GM19467 (cell line): ENCODE results near the gene DTNB.
A peak's percentile ranks its signal among the peaks of the same experiment; 100 is the strongest.

Source experiments
- ATAC-seq: cut with Tn5 transposase; IDR thresholded peaks from one replicate; pipeline ENCODE4 v1.9.1; 2021; ENCODE audit warnings: mild to moderate bottlenecking, moderate library complexity; ENCODE audit not compliant: unreplicated experiment

DTNB gene

DNA sequence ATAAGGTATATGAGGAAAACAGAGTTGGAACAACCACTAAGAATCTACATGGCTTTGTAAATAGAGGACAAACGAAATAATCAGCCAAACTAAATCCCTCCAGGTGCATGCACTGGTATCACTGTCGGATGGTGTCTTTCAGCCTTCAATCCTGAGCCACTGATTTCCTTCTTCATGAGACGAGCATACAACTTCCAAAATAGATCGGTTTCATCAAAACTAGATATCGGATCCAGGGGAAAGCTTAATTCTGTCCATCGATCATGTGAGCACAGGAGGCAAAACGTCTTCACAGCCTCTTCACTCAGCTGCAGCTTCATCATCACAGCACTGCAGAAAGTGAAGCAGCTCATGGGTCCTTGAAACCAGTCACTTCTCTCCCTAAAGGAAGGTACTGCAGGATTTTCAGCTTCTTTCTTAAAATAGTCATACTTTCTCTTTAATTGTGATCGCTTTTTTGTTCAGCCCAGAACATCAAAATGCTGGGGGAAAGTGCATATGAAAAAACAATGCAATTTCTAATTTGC, 80.5 kb downstream of the DTNB start:
- ATAC-seq, result no peak

DNA sequence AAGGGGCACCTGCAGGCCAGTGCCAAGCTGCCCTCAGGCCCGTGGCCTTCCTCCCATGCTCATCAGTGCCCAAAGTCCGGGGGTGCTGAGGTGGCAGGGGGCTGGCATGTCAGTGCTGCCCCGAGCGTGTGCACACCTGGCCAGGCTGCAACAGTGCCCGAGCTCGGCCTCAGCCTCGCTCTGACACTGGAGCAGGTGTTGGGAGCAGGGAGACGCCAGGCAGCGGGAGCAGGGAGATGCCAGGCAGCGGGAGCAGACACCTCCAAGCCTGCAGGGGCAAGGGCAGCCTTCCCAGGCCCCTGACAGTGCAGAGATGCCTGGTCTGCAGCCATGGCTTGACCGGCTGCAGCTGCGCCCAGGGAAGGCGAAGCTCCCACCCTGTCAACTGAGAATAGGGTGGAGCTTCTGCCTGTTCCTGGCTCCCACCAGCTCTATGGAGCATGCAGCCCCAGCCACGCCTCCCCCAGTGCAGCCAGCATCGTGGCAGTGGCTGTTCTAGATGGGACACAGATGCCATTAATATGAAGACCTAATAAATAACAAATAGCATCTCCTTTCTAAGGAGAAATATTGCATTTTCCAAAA, 82.4 kb downstream of the DTNB start:
- ATAC-seq, result no peak

DNA sequence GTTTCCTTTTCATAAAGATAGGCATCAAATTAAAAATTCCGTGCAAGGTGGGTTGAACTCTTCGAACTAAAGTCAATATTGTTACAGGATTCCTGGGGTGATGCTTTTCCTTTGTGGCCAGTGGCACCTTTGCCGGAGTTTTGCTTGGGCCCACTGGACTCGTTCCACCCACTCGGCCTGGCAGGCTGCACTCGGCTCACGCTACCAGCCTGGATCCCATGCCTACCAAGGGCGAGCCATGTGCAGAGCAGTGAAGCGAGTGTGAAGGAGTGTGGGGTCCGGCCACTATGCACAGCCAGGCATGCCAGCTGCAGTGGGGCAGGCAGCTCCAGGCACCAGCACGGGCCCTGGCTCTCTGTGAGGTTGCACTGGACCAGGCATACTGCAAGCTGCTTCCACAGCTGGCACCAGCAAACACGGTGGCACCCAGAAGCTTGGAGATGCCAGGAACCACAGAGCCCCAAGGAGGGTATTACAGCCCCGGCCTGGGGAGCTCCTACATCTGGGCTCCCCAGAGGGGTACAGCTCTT, 83.6 kb downstream of the DTNB start:
- no peak for ATAC-seq

DNA sequence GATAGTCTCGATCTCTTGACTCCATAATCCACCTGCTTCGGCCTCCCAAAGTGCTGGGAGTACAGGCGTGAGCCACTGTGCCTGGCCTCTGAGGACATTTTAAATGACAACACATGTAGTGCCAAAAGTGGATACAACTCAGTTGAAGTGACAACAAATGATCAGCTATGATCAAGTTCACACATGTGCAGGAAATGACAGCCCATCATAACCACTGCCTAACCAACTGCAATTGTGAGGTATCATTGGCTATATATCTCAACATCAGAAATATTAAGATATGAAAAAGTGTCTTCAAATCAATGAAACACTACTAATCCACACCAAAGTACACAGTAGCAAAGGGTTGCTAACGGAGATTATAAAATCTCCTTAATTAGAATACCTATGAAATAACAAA, 84.8 kb downstream of the DTNB start:
- no peak for ATAC-seq

DNA sequence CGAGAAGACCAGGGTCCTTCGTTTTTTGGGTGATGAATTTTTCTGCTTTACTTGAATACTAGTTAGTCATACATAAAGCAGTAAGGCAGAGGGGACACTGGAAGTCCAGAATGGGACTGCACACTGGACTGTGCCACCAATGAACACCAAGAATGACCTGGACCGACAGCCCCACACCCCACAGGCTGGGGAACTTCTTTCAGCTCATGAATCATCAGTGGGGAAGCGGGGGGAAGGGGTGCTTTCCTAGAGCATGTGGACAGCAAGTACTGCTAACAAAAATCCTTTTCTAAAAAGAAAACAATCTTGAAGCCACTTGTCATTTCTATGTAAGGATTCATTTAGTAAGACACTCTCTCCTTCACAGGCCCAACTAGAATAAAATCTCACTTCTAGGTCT, 86.0 kb downstream of the DTNB start:
- ATAC-seq, result no peak

DNA sequence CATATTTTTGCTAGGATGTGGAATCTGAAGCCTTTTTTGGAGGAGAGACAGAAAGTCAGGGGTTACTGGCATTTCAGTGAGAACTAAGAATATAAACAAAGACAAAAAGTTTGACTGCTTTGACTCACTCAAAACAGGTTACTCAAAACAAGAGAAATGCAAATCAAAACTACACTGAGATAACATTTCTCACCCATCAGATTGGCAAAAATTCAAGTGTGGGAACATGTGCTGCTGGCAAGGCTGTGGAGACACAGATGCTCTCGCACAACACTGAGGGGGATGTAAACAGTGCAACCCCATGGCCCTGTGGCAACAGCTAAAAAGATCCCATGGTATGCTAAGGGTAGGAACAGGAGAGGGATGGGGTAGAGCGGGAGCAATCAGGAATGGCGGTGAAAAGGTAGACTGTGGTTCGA, 86.6 kb downstream of the DTNB start:
- ATAC-seq, result peak; percentile 61

DNA sequence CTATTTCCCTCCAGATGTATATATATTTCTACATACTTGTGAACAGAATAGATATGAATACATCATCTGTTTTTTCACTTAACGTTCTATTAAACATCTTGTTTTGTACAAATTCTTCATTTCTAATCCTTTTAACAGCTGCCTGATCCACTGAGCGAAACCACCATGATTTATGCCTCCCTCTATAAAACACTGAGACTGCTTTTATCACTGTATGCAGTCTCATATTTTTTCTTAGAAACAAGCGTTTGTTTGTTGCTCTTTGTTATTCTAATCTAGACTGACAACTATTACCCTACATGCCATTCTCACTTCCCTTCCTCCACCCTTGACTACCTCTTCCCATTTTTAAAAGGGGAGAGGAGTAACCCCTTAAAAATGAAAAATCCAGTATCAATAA, 88.2 kb downstream of the DTNB start:
- ATAC-seq, result no peak

DNA sequence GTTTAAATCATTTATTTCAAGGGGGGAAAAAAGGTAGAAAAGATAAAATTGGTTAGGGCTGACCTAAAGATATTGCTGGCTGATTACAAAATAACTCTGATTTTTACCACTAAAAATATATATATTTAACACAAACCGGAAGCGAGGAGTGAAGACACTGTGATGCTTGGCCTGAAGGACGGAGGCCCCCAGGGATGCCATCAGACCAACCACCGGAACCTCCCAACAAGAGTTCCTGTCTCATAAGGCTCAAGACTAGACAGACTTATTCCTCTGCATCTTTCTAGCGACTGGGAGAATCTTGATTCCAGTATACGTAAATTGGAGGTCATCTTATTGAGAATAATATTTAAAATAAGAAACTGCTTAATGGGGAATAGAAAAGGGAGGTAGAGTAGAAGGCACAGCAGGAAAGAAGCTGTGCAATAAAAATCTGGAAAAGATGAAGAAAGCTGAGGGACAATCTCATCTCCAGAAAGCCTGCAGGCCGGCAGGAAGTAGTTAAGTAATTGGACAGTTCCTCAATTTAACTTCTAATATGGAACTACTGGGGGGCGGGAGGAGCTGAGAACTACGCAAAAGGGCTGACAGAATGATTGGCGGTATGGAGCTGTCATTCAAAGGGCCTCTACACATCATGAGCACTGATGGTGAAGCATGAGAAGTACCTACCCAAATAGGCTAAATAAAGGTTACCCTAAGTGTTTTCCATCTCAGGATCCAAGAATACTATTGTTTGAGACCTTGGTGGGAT, 91.1 kb downstream of the DTNB start:
- ATAC-seq, result no peak

DNA sequence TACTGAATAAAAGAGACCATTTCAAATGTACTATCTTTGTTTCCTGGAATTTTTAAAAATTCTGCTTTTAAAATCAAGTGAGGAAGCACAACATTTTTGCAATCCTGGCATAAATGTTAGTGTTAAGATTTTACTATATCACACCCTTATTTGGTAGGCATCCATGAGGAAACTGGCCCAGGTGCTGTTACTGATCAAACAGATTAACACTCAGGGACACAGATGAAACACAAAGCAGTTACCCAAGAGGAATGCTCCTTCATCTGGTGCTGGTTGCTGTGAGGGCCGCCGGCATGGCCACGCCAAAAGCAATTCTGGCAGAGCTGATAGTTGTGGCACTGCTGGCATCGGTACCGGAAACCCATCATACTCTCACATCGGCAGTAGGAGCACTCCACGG, 96.8 kb downstream of the DTNB start:
- no peak for ATAC-seq

DNA sequence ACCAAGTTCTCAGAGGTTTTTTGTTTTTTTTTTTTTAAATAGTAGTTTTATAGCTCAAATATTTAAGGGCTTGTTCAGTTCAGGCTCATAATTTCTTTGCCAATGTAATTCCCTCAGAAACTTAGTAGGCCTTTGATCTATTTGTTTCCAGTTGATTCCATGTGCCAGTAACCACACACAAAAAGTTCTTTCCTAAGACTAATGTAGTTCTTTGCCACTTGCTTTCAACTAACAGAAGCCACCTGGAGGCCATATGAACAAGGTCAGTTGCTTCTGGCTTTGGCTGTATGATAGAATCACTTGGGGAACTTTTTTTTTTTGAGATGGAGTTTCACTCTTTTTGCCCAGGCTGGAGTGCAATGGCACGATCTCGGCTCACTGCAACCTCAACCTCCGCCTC, 100.7 kb downstream of the DTNB start:
- no peak for ATAC-seq

DNA sequence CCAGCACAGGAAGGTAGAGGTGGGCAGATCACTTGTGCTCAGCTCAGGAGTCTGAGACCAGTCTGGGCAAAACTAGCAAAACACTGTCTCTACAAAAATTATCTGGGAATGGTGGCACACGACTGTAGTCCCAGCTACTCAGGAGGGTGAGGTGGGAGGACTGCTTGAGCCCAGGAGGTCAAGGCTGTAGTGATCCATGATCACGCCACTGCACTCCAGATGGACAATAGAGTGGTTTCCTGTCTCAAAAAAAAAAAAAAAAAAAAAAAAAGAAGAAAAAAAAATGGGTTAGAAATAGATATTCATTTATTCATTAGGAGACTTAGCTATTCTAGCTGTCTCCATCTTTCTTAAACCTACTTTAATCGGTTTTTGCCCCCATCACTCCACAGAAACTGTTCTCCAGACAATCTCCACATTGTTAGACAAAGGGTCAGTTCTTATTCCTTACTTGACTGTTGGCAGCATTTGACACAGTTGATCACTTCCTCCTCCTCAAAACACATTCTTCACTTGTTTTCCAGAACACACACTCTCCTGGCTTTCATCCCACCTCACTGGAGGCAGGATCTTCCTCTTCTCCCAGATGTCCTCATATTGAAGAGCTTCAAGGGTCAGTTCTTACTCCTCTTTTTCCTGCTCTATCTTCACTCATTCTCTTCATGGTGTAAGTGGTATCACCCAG, 103.1 kb downstream of the DTNB start:
- no peak for ATAC-seq

DNA sequence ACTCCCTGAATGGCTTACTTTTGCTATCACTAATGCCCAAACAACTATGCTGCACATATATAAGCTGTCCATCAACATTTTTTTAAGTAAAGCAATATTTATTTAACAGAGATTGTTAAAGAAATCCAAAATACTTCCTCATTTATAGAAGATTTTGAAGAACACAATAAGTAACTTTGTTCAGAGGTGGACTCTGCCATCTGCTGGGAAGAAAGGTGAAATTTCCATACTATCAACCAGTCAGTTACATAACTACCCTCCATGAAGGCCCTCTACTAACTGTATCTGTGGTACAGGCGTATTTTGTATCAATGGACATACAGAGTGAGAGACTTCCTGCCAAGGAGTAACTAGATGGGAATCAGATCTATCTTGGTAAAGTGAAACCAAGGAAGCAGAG, 106.0 kb downstream of the DTNB start:
- no peak for ATAC-seq

DNA sequence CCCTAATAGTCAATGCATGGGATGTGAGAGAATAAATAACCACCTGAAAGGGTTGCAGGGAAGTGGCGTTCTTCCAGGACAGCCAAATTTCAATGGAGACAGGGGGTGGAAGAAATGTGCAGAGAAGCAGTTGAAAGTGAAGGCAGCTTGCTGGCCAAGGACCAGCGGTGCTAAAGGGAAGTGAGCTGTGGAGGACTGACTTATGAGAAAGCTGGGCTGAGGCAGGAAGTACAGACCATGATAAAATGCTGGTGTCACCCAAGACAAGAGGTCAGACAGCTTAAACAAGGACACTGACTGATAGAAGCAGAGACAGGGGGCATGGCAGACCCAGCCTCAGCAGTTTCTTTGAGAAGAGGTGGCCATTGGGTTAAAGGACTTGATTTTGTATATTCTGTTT, 106.7 kb downstream of the DTNB start:
- ATAC-seq, result peak; percentile 75

DNA sequence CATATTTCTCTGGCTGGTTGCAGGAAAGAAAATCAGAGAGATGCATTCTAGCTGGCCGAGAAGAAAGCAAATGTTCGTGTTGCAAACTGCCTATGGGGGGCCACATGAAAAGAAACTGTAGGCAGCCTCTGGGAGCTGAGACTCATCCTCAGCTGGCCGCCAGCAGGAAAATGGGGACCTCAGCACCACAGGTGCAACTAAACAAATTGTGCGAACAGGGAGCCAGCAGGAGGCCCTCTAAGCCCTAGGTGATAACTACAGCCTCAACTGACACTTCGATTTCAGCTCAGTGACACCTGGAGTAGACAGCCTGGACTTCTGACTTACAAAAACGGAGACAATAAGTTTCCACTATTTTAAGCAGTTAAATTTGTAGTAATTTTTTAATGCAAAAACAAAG, 107.3 kb downstream of the DTNB start:
- ATAC-seq, result no peak

DNA sequence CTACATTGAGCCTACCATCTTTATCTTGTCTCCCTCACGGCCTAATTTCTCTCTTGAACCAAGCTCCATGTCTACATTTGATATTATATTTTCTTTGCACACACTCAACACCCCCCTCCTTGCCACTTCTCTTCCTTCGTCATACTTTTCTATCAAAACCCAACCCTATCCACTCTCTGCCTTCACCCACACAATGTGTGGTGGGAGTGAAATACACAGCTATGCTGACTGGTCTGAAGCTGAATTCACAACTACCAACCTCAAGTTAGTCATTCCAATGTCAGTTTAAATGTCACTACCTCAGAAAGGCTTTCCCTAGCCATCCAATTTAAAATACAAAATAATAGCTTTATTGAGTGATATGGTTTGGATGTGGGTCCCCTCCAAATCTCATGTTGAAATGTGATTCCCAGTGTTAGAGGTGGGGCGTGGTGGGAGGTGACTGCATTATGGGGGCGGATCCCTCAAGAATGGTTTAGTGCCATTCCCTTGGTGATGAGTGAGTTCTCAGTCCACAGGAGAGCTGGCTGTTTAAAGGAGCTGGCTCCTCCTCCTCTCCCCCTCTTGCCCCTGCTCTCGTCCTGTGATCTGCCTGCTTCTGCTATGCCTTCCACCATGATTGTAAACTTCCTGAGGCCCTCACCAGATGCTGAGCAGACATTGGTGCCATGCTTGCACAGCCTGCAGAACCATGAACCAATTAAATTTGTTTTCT, 112.1 kb downstream of the DTNB start:
- ATAC-seq, result no peak

DNA sequence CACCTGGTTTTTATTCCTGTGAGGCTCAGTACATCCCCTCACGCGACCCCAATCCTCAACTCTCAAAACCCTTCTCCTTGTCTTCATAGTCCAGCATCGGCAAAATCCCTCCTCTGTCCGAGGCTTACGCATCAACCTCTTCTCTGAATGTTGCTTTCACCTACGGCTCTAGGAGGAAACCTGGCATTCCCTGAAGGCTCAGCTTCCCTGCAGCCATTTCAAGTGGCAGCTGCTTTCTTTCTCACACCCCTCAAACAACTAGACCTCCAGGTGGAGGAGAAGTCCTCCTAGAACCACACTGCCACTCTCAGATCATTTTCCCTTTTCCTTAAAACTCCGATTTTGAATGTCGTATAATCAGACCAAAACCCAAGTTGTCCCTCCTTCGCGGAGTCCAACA, 114.2 kb downstream of the DTNB start:
- no peak for ATAC-seq

DNA sequence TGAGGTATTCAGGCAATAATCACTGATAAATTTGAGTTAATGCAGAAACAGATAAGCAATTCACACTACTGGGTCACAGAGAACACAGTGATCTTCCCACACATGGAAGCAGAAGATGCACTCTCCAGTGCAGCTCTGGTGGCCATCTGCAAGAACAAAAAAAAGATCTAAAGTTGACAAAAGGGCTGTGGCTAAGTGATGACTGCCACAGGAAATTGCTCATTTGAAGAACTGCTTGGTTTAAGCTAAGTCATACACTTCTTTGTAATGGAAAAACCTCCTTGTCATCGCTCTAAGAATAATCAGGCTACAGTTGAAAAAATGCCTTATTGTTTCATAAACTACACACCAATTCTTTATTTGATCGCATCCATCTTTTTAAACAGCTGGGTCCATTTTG, 115.1 kb downstream of the DTNB start:
- no peak for ATAC-seq

DNA sequence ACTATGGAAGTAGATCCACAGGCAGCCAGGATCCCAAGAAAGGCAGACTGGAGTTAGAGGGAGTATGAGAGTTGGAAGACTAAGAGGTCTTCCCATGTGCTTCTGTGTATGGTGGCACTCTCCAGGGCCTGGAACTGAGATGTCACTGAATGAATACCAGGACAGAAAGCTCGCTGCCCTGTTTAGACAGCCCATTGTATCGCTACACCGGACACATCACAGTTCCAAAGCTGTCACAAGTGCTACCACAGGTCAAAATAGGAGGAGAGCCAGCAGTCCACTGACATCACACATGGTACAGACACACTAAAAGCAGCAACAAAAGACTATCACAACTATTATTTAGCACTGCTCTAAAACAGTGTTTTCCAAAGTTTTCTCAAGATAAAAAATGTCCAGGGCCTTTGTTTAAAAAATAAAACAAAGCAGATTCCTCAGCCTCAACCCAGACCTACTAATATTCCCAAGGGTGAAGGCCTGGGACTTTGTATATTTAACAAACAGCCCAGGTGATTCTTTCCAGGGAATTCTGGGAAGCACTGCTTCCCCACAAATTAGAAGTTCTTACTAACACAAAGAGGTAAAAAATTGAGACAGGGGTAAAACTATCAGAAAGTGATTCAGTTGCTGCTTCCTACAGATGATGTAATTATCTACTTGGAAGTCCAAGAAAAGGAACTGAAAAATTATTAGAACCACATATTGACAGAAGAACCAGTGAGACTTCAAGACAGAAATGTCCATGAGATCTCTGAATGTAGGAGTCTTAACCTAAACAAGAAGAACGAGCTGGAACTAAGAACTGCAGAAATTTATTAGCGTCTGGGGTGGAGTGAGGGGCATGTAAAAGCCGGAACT, 116.0 kb downstream of the DTNB start:
- ATAC-seq, result no peak

DNA sequence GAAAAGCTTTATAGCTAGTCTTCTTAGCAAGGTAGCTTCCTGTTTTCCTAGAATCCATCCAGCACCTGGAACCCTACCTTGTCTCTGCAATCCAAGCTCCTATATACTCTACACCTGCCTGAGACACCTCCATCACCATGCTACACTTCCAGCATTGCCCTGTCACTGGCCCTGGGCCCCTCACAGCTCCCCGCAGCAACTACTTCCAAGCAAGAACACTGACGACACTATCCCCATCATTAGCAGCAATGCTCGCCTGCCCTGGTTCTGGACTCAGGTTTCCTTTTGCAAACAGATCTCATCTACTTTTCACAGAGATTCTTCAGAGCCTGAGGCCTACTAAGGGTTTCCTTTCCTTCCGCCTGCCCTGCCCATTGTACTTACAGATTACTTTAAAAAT, 121.1 kb downstream of the DTNB start:
- no peak for ATAC-seq

DNA sequence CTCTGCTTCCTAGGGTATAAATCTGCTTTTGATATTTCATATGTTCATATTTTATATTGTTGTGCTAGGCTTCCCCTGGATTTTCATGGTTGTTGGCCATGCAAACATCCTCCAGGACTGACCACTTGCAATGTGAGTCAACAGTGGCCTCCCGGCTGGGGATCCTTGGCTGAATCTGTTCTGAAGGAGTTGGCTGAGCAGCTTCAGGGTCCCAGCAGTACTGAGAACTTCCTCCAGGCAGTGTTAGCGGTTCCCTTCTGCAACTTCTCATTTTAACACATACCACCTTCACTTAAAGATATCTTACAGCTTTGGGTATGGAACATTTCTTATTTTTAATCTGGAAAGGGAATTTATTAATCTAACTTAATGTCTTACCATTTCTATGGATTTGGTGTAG, 122.1 kb downstream of the DTNB start:
- no peak for ATAC-seq
